ENCODE measurements around the gene FAM221B. TPM values are rescaled to one million over a fixed set of nuclear protein-coding genes. Genes with fewer than 3 reads are reported as not detected.

The FAM221B gene
- total RNA-seq, 4 donors from 2014 or later: 0.14 TPM; not detected in 3

DNA sequence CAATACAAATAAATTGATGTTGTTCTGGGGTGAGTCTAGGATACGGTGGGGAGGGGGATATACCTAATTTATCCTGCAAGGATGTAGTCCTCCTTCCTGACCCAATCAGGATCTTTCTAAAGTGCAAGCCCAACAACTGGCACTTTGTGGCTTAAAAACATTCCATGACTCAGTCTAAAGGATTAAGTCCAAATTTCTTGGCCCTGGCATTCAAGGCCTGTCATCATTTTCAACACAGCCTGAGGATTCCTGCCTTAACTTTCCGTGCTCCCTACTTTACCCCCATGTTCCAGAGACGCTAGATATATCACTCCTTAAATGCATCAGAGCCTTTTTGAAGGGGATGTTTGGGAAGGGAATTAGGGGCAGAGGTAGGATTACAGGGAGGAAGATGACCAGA, 1.0 kb downstream of the FAM221B start:
- 79 to 81% methylated on average over 2 to 3 of the region's 3 CpGs for WGBS, 2 donors (ENCODE audit: low coverage in 1 of 2)
- intact Hi-C loops (cut with DNase I; ENCODE audit: low total_unique reads) (no loop called here), in situ Hi-C loops (cut with MboI; ENCODE audit: low pct_ligation_motif_present in 1 of 4, low pct_unique_long_range_greater_than_20kb in 1 of 4, low sequenced_read_pairs in 3 of 4) (no loop called here)
- H3K27me3 ChIP-seq: no peaks in the 10 kb centered on the region
- no peak for DNase-seq
- H3K9me3 ChIP-seq: no peaks in the 10 kb centered on the region
- H3K27ac ChIP-seq: no peak overlapping the region
- H3K4me1 ChIP-seq: peaks cover 4 to 22% (median 18%) of the 10 kb centered on the region in 4 donors
- no peak for TF ChIP-seq EP300 (IDR thresholded peaks at IDR 0.05; ENCODE audit: low read depth)
- TF ChIP-seq, protein P1, sequence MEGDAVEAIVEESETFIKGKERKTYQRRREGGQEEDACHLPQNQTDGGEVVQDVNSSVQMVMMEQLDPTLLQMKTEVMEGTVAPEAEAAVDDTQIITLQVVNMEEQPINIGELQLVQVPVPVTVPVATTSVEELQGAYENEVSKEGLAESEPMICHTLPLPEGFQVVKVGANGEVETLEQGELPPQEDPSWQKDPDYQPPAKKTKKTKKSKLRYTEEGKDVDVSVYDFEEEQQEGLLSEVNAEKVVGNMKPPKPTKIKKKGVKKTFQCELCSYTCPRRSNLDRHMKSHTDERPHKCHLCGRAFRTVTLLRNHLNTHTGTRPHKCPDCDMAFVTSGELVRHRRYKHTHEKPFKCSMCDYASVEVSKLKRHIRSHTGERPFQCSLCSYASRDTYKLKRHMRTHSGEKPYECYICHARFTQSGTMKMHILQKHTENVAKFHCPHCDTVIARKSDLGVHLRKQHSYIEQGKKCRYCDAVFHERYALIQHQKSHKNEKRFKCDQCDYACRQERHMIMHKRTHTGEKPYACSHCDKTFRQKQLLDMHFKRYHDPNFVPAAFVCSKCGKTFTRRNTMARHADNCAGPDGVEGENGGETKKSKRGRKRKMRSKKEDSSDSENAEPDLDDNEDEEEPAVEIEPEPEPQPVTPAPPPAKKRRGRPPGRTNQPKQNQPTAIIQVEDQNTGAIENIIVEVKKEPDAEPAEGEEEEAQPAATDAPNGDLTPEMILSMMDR (IDR thresholded peaks at IDR 0.05): no peak
- no peak for TF ChIP-seq POLR2A (IDR thresholded peaks at IDR 0.05)
- no peak for TF ChIP-seq POLR2AphosphoS5 (IDR thresholded peaks at IDR 0.05)
- no peak overlapping the region for H3K4me3 ChIP-seq
- no peaks in the 10 kb centered on the region for H3K36me3 ChIP-seq

DNA sequence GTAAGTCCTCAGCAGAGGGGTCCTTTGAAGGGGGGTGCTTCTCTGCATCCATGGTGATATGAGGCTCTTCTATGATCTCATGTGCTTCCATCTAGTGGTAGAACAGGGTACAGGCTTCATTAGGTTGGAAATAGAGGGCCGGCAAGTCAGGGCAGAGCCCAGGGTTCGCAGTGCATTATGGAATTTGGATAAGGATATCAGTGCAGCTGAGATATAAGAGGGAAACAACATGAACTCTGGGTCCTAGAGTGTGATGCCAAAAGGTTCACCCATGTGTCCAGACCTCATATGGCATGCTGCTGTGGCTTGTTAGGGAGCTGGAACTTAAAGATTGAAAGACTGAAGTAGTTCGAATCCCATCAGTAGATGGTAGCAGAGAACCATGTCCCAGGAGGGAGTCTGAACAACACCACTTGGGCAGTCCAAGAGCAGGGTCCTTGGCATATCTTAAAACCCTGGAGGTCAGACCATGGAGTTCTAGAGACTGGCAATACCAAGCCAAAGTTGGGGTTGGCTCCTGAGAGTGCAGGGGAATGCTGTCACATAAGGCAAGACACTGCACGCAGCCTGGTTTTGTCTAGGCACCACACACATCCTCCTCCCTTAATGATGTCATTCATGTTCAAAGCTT, 2.3 kb downstream of the FAM221B start:
- in situ Hi-C loops (cut with MboI; ENCODE audit: low pct_ligation_motif_present in 1 of 4, low pct_unique_long_range_greater_than_20kb in 1 of 4, low sequenced_read_pairs in 3 of 4): no loop called here

DNA sequence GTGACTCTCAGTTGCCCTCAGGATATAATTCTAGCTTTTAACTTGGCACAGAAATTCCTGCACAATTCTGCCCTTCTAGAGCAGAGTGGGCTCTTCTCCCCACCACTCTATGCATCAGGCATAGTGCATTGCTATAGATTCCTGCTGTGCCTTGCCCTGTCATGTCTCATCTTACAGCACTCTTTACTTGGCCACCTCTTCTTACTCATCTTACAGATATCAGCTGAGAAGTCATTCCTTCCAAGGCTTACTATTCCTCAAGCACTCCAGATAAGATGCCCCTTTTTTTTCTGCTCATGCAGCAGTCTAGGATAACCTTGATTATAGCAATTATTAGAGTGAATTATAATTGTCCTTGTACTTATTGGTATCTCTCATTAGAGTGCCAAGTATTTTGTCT, 5.6 kb downstream of the FAM221B start:
- in situ Hi-C loops (cut with MboI; ENCODE audit: low pct_ligation_motif_present in 1 of 4, low pct_unique_long_range_greater_than_20kb in 1 of 4, low sequenced_read_pairs in 3 of 4) (no loop called here), intact Hi-C loops (cut with DNase I; ENCODE audit: low total_unique reads) (no loop called here)
- Histone ChIP-seq H3K9me3 (no peaks in the 10 kb centered on the region), H3K27me3 (no peaks in the 10 kb centered on the region), H3K4me3 (no peak overlapping the region), H3K27ac (no peak overlapping the region), H3K36me3 (no peaks in the 10 kb centered on the region), H3K4me1 (no peaks in the 10 kb centered on the region)
- no peak for DNase-seq
- TF ChIP-seq POLR2A (IDR thresholded peaks at IDR 0.05): no peak
- TF ChIP-seq, protein P1 (IDR thresholded peaks at IDR 0.05): no peak
- TF ChIP-seq POLR2AphosphoS5 (IDR thresholded peaks at IDR 0.05): no peak
- TF ChIP-seq EP300 (IDR thresholded peaks at IDR 0.05; ENCODE audit: low read depth): no peak

More for the DNA sequence above, 2.3 kb downstream of the FAM221B start:
- H3K9me3 ChIP-seq: no peaks in the 10 kb centered on the region
- intact Hi-C loops (cut with DNase I; ENCODE audit: low total_unique reads): no loop called here
- 27 to 28% methylated on average over 3 to 4 of the region's 4 CpGs for WGBS, 2 donors (ENCODE audit: low coverage in 1 of 2)
- DNase-seq: no peak
- peaks cover 3 to 22% (median 17%) of the 10 kb centered on the region in 4 donors for H3K4me1 ChIP-seq
- no peak overlapping the region for H3K27ac ChIP-seq
- TF ChIP-seq EP300 (IDR thresholded peaks at IDR 0.05; ENCODE audit: low read depth): no peak
- TF ChIP-seq, protein P1 (IDR thresholded peaks at IDR 0.05): peak; percentile 71 to 88 (median 81)
- H3K4me3 ChIP-seq: no peak overlapping the region
- no peaks in the 10 kb centered on the region for H3K36me3 ChIP-seq
- no peaks in the 10 kb centered on the region for H3K27me3 ChIP-seq

DNA sequence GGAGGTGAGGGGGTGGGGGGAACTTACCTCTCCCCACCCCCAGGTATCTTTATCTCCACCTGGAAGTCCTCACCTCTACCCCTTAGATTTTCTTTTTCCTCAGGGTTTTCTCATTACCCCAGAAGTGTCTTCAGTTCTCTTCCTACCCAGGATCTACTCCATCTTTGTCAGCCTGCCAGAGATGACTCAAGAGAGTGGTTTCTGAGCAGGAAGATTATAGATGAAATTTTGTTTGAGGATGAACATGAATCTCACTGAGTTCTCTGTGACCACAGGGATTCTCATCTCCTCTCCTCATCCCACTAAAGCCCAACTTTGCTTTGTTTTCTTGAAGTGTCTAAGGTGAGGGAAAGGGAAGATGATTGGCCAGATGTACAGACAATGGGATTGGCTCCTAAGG, 8.5 kb downstream of the FAM221B start:
- in situ Hi-C loops (cut with MboI; ENCODE audit: low pct_ligation_motif_present in 1 of 4, low pct_unique_long_range_greater_than_20kb in 1 of 4, low sequenced_read_pairs in 3 of 4): no loop called here
- intact Hi-C loops (cut with DNase I; ENCODE audit: low total_unique reads): no loop called here
- no peaks in the 10 kb centered on the region for H3K36me3 ChIP-seq

More for the DNA sequence above, 8.5 kb downstream of the FAM221B start:
- TF ChIP-seq EP300 (IDR thresholded peaks at IDR 0.05; ENCODE audit: low read depth) (no peak), POLR2A (IDR thresholded peaks at IDR 0.05) (no peak), POLR2AphosphoS5 (IDR thresholded peaks at IDR 0.05) (no peak)
- TF ChIP-seq, protein P1 (IDR thresholded peaks at IDR 0.05): no peak
- H3K4me1 ChIP-seq: peaks cover 0 to 4% (median 0%) of the 10 kb centered on the region in 4 donors
- H3K9me3 ChIP-seq: no peaks in the 10 kb centered on the region
- no peak for DNase-seq
- H3K4me3 ChIP-seq: no peak overlapping the region
- no peak overlapping the region for H3K27ac ChIP-seq
- no peaks in the 10 kb centered on the region for H3K27me3 ChIP-seq

Measured in transverse colon (tissue), 4 donors.